CD8-positive, alpha-beta memory T cell (primary cell): ENCODE measurements around the gene TNRC18. TPM values are rescaled to one million over a fixed set of nuclear protein-coding genes. Genes with fewer than 3 reads are reported as not detected.
A peak's percentile ranks its signal among the peaks of the same experiment; 100 is the strongest.

Source experiments
- CTCF ChIA-PET: fragments of 350-600 bp; sonication (Branson Sonifier 250); formaldehyde crosslinking; loops from one replicate; lab custom pipeline; 2021; ENCODE audit warnings: antibody characterized with exemption; lab: Charles Lee
- POLR2A ChIA-PET: fragments of 350-600 bp; sonication (Branson Sonifier 250); formaldehyde crosslinking; loops from one replicate; lab custom pipeline; 2021; ENCODE audit warnings: antibody characterized with exemption; lab: Charles Lee
- DNase-seq, 5 donors: peaks; one replicate each; pipeline versions ENCODE4 v3.0.0 to v3.0.0-alpha.2; 2020 to 2022; ENCODE audit warnings: mixed read lengths in 1 of 5
- H3K27ac ChIP-seq: one replicate; pipeline ENCODE4 v1.7.0; 2013; ENCODE audit warnings: low read depth, mild to moderate bottlenecking, low read length, moderate library complexity
- H3K27me3 ChIP-seq: 2 replicates; pipeline ENCODE4 v1.7.0; 2013; ENCODE audit warnings: low read length, mild to moderate bottlenecking; ENCODE audit not compliant: insufficient read depth, poor library complexity, severe bottlenecking
- H3K36me3 ChIP-seq: 2 replicates; pipeline ENCODE4 v1.7.0; 2013; ENCODE audit warnings: mild to moderate bottlenecking, low read length, moderate library complexity; ENCODE audit not compliant: insufficient read depth
- H3K4me1 ChIP-seq: 2 replicates; pipeline ENCODE4 v1.7.0; 2013; ENCODE audit warnings: mild to moderate bottlenecking, low read length, moderate library complexity; ENCODE audit not compliant: insufficient read depth
- H3K4me3 ChIP-seq: 2 replicates; pipeline ENCODE4 v1.7.0; 2013; ENCODE audit warnings: mild to moderate bottlenecking, low read length
- H3K9me3 ChIP-seq: 2 replicates; pipeline ENCODE4 v1.7.0; 2013; ENCODE audit warnings: mild to moderate bottlenecking, low read length
- H3K27ac Mint-ChIP-seq, 8 donors: one replicate each; pipeline ENCODE4 v1.8.0; 2020 to 2021; ENCODE audit warnings: mixed read lengths in 8 of 8, mild to moderate bottlenecking in 6 of 8, inconsistent platforms in 3 of 8, moderate library complexity in 3 of 8
- H3K27me3 Mint-ChIP-seq, 2 donors: one replicate each; pipeline ENCODE4 v1.8.0; 2020 to 2021; ENCODE audit warnings: mixed read lengths in 2 of 2, mild to moderate bottlenecking in 1 of 2, moderate library complexity in 1 of 2
- H3K36me3 Mint-ChIP-seq, 3 donors: one replicate each; pipeline ENCODE4 v1.8.0; 2020 to 2021; ENCODE audit warnings: mixed read lengths in 3 of 3, inconsistent platforms in 1 of 3, mild to moderate bottlenecking in 1 of 3
- H3K4me1 Mint-ChIP-seq, 3 donors: one replicate each; pipeline ENCODE4 v1.8.0; 2020 to 2021; ENCODE audit warnings: mixed read lengths in 3 of 3, inconsistent platforms in 1 of 3, mild to moderate bottlenecking in 1 of 3
- H3K4me3 Mint-ChIP-seq, 7 donors: one replicate each; pipeline ENCODE4 v1.8.0; 2020 to 2021; ENCODE audit warnings: mixed read lengths in 7 of 7, mild to moderate bottlenecking in 6 of 7, moderate library complexity in 4 of 7, inconsistent platforms in 2 of 7
- H3K9me3 Mint-ChIP-seq, 5 donors: one replicate each; pipeline ENCODE4 v1.8.0; 2020 to 2022; ENCODE audit warnings: mixed read lengths in 5 of 5, mild to moderate bottlenecking in 3 of 5, moderate library complexity in 2 of 5, inconsistent platforms in 1 of 5
- polyA plus RNA-seq: library from polyadenylated mRNA; unstranded; fragments of 300-500 nt; fragmentation: Illumina TruSeq; gene quantifications from one replicate; pipeline ENCODE4 v1.2.3, GENCODE V29; 2021
- total RNA-seq, 2 experiments: library from RNA; stranded (reverse); gene quantifications; one replicate each; pipeline ENCODE4 v1.2.3, GENCODE V29; 2021

Gene TNRC18
- total and polyA plus RNA-seq, 3 experiments from 2014 or later, result 2.1 to 47.4 (median 44.7) TPM

DNA sequence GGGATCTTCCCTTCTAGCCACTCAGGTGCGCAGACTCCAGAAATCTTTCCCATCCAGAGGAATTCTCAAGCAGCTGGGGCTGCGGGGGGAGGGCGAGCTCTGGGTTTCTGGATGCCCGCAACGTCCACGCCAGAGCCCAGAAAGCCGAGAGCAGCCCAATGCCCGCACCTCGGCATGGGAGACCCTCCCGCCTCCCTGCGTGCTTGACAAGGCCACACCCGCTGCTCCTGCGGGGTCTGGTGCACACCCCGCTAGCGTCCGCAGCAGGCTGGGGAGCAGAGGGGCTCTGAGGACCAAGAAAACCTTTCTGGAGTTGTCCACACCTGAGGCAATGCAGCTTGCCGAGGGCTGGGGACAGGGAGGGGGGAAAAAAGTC, 74.6 kb downstream of the TNRC18 start:
- peaks cover 3 to 7% (median 3%) of the 10 kb centered on the region in 5 donors for H3K9me3 Mint-ChIP-seq
- peaks cover 12% of the 10 kb centered on the region for H3K36me3 ChIP-seq
- CTCF ChIA-PET, result no interaction called here
- DNase-seq, result no peak
- peaks cover under 1% of the 10 kb centered on the region for H3K9me3 ChIP-seq
- POLR2A ChIA-PET, result no interaction called here
- H3K4me3 ChIP-seq, result no peak overlapping the region
- no peaks in the 10 kb centered on the region for H3K27me3 ChIP-seq
- no peak overlapping the region for H3K4me3 Mint-ChIP-seq
- H3K4me1 ChIP-seq, result no peaks in the 10 kb centered on the region
- H3K27me3 Mint-ChIP-seq, result no peaks in the 10 kb centered on the region
- peaks cover 11 to 67% (median 11%) of the 10 kb centered on the region in 3 donors for H3K36me3 Mint-ChIP-seq
- no peak overlapping the region for H3K27ac ChIP-seq
- peaks cover 0 to 6% (median 4%) of the 10 kb centered on the region in 3 donors for H3K4me1 Mint-ChIP-seq
- H3K27ac Mint-ChIP-seq, result no peak overlapping the region

DNA sequence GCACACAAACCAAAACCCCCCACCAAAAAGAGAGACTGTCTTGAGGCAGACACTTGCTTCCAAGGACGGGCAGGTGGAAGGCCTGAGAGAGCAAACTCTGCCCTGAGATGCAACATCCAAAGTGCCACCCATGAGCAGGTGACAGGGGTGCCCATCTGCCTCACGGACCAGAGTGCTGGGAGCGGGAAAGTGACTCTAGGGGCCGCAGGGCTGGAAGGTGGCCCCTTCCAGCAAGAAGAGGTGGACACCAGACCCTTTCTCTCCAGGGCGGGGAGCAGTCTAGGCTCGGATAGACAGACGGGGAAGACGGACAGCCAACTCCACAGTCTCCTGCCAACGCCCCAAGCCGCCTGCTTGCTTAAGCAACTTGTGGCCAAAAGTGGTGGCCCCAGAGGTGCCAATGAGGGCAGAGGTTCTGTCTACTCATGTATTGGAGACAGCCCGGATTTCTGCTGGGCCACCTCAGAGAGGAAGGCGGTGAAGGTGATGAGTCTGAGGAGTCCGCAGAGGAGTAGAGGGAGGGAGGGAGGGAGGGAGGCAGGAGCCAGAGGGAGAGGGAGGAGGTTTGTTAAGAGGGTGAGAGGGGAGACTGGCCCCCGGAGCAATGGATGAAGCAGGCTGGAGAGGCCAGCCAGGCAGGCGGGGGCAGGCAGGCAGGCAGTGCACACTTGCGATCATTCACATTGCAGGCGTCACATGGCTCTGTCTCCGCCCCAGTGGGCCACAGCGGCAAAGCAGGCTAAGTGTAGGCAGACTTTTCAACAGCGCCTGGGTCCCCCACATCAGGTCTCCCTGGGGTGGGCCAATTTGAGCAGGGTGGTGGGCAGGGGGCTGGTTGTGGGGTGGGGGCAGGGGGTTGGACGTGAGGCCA, 75.3 kb downstream of the TNRC18 start:
- DNase-seq, result no peak
- peaks cover 16 to 67% (median 16%) of the 10 kb centered on the region in 3 donors for H3K36me3 Mint-ChIP-seq
- no peaks in the 10 kb centered on the region for H3K27me3 ChIP-seq
- POLR2A ChIA-PET, result no interaction called here
- CTCF ChIA-PET, result no interaction called here
- no peak overlapping the region for H3K27ac Mint-ChIP-seq
- H3K27me3 Mint-ChIP-seq, result no peaks in the 10 kb centered on the region
- peaks cover 0 to 4% (median 0%) of the 10 kb centered on the region in 3 donors for H3K4me1 Mint-ChIP-seq
- H3K9me3 Mint-ChIP-seq, result peaks cover 7 to 11% (median 9%) of the 10 kb centered on the region in 5 donors
- no peak overlapping the region for H3K4me3 ChIP-seq
- H3K36me3 ChIP-seq, result peaks cover 18% of the 10 kb centered on the region
- H3K27ac ChIP-seq, result no peak overlapping the region
- peaks cover 7% of the 10 kb centered on the region for H3K9me3 ChIP-seq
- no peak overlapping the region for H3K4me3 Mint-ChIP-seq
- no peaks in the 10 kb centered on the region for H3K4me1 ChIP-seq

DNA sequence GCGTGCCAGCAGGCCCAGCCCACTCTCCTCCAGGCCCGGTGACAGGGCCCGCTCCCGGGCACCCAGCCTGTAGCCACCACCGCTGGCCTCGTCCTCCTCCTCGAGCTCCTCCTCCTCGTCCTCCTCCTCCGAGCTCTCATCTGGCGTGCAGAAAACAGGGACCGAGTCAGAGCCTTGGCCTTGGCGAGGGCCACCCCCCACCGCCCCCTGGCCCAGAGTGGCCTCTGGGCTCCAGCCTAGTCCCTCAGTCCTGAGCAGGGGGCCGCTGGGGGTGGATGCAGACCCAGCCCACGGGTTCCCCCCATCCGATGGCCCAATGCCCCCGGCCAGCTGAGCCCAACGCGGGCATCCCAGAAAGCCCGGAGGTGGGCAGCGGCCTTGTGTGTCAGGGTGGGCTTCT, 78.0 kb downstream of the TNRC18 start:
- Histone ChIP-seq H3K4me3 (no peak overlapping the region), H3K27ac (no peak overlapping the region), H3K4me1 (no peaks in the 10 kb centered on the region), H3K9me3 (peaks cover 8% of the 10 kb centered on the region), H3K36me3 (peaks cover 20% of the 10 kb centered on the region), H3K27me3 (no peaks in the 10 kb centered on the region)
- ChIA-PET CTCF (no interaction called here), POLR2A (no interaction called here)
- no peaks in the 10 kb centered on the region for H3K27me3 Mint-ChIP-seq
- peaks cover 12 to 16% (median 13%) of the 10 kb centered on the region in 5 donors for H3K9me3 Mint-ChIP-seq
- H3K4me1 Mint-ChIP-seq, result no peaks in the 10 kb centered on the region
- no peak for DNase-seq
- no peak overlapping the region for H3K4me3 Mint-ChIP-seq
- H3K27ac Mint-ChIP-seq, result no peak overlapping the region
- peaks cover 26 to 66% (median 31%) of the 10 kb centered on the region in 3 donors for H3K36me3 Mint-ChIP-seq

DNA sequence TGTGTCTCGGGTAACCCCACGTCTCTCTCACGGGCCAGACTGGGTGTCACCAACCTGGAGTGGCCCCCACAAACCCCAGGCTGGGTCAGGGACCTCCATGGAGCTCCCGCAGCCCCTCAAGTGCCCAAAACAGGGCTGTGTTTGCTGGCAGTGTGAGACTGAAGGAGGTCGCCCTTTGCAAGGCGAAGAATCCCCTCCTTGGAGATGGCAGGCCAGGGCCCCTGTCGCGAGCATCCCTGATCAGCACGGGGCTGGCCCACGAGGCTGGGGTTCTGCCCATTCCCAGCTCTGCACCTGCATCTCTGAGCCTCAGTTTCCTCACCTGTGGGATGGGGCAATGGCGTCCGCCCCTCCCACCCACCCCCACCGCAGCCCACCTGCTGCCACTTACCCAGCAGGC, 78.5 kb downstream of the TNRC18 start:
- peaks cover 20% of the 10 kb centered on the region for H3K36me3 ChIP-seq
- Mint-ChIP-seq H3K36me3 (peaks cover 29 to 67% (median 32%) of the 10 kb centered on the region in 3 donors), H3K9me3 (peaks cover 12 to 16% (median 13%) of the 10 kb centered on the region in 5 donors), H3K4me3 (no peak overlapping the region), H3K27ac (no peak overlapping the region), H3K27me3 (no peaks in the 10 kb centered on the region), H3K4me1 (no peaks in the 10 kb centered on the region)
- no peaks in the 10 kb centered on the region for H3K27me3 ChIP-seq
- no peak overlapping the region for H3K27ac ChIP-seq
- DNase-seq, result no peak
- H3K4me1 ChIP-seq, result no peaks in the 10 kb centered on the region
- ChIA-PET CTCF (no interaction called here), POLR2A (no interaction called here)
- H3K4me3 ChIP-seq, result no peak overlapping the region
- H3K9me3 ChIP-seq, result peaks cover 8% of the 10 kb centered on the region

DNA sequence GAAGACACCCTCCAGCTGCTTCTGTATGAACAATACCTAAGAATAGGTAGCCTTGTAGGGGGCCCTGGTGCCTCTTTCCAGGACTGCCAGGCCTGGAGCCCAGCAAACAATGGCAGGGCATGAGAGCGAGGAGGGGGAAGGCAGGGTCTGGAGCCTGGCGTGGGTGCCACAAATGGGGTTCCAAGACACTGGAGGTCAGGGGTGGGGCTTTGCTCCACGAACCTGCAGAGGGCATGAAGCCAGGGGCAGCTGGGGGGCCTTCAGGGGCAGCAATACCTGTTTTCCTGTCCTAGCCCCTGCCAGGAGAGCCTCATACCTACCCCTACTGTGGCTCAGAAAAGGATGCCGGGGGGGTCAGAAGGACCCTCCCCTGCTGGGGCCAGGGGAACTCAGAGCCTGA, 79.3 kb downstream of the TNRC18 start:
- Histone ChIP-seq H3K4me3 (no peak overlapping the region), H3K27ac (no peak overlapping the region), H3K4me1 (no peaks in the 10 kb centered on the region), H3K9me3 (peaks cover 8% of the 10 kb centered on the region), H3K36me3 (peaks cover 20% of the 10 kb centered on the region), H3K27me3 (no peaks in the 10 kb centered on the region)
- peaks cover 33 to 72% (median 38%) of the 10 kb centered on the region in 3 donors for H3K36me3 Mint-ChIP-seq
- no peak for DNase-seq
- peaks cover 12 to 16% (median 13%) of the 10 kb centered on the region in 5 donors for H3K9me3 Mint-ChIP-seq
- no peaks in the 10 kb centered on the region for H3K27me3 Mint-ChIP-seq
- POLR2A ChIA-PET, result no interaction called here
- H3K4me3 Mint-ChIP-seq, result no peak overlapping the region
- peaks cover 0 to 2% (median 0%) of the 10 kb centered on the region in 3 donors for H3K4me1 Mint-ChIP-seq
- CTCF ChIA-PET, result interaction anchor here (0.5 kb wide), 1 partner anchor 1225 kb away, joined by 3 read pairs; no protein-coding TSS in a partner anchor
- no peak overlapping the region for H3K27ac Mint-ChIP-seq

DNA sequence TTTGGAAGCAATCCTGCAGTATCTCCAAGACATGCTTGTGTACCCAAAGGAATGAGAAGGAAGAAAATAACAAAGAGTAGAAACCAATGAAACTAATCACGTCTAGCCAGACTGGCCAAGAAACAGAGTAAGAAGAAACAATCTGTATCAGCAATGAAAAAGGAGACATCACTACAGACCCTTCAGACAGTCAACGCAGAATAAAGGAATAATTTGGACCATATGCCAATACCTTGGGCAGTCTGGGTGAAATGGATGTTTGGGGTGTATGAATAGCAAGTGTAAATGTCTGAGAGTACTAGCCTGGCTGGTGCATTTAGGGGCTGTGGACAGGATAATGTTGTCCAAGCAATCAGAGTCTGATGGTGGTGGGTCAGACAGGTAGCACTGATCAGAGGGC, 79.8 kb downstream of the TNRC18 start:
- POLR2A ChIA-PET, result no interaction called here
- H3K27ac ChIP-seq, result no peak overlapping the region
- peaks cover 33 to 74% (median 40%) of the 10 kb centered on the region in 3 donors for H3K36me3 Mint-ChIP-seq
- CTCF ChIA-PET, result no interaction called here
- H3K4me3 ChIP-seq, result no peak overlapping the region
- no peaks in the 10 kb centered on the region for H3K4me1 ChIP-seq
- H3K27me3 ChIP-seq, result no peaks in the 10 kb centered on the region
- DNase-seq, result no peak
- no peaks in the 10 kb centered on the region for H3K27me3 Mint-ChIP-seq
- peak overlapping the region in 1 of 8 donors; percentile 37 for H3K27ac Mint-ChIP-seq
- no peak overlapping the region for H3K4me3 Mint-ChIP-seq
- H3K9me3 Mint-ChIP-seq, result peaks cover 12 to 16% (median 13%) of the 10 kb centered on the region in 5 donors
- H3K9me3 ChIP-seq, result peaks cover 8% of the 10 kb centered on the region
- H3K36me3 ChIP-seq, result peaks cover 20% of the 10 kb centered on the region
- peaks cover 0 to 2% (median 0%) of the 10 kb centered on the region in 3 donors for H3K4me1 Mint-ChIP-seq

DNA sequence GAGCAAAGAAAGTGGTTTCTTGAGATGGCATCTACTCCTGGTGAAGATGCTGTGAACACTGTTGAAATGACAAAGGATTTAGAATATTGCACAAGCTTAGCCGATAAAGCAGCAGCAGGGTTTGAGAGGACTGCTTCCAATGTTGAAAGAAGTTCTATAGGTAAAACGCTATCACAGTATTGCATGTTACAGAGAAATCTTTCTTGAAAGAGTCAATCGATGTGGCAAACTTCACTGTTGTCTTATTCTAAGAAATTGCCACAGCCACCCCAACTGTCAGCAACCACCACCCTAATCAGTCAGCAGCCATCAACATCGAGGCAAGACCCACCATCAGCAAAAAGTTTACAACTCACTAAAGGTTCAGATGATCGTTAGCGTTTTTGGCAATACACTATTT, 81.0 kb downstream of the TNRC18 start:
- Histone ChIP-seq H3K9me3 (peaks cover 8% of the 10 kb centered on the region), H3K27me3 (no peaks in the 10 kb centered on the region), H3K4me3 (no peak overlapping the region), H3K4me1 (no peaks in the 10 kb centered on the region), H3K36me3 (peaks cover 20% of the 10 kb centered on the region), H3K27ac (no peak overlapping the region)
- Mint-ChIP-seq H3K27ac (peak overlapping the region in 1 of 8 donors; percentile 81), H3K9me3 (peaks cover 12 to 16% (median 16%) of the 10 kb centered on the region in 5 donors), H3K4me3 (peak overlapping the region in 1 of 7 donors; percentile 32), H3K36me3 (peaks cover 36 to 76% (median 49%) of the 10 kb centered on the region in 3 donors), H3K4me1 (peaks cover 0 to 2% (median 0%) of the 10 kb centered on the region in 3 donors), H3K27me3 (no peaks in the 10 kb centered on the region)
- ChIA-PET POLR2A (no interaction called here), CTCF (no interaction called here)
- DNase-seq, result no peak

DNA sequence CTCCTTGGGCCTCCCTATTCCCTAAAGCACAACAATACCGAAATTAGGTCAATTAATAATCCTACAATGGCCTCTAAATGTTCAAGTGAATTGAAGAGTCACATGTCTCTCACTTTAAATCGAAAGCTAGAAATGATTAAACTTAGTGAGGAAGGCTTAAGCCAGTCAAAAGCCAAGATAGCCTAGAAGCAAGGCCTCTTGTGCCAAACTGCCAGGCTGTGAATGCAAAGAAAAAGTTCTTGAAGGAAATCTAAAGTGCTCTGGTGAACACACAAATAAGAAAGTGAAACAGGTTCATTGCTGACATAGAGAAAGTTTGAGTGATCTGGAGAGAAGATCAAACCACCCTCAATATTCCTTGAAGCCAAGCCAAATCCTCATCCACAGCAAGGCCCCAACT, 83.7 kb downstream of the TNRC18 start:
- CTCF ChIA-PET, result no interaction called here
- H3K36me3 ChIP-seq, result peaks cover 23% of the 10 kb centered on the region

More for the DNA sequence above, 83.7 kb downstream of the TNRC18 start:
- Mint-ChIP-seq H3K27me3 (no peaks in the 10 kb centered on the region), H3K4me1 (peaks cover 0 to 4% (median 2%) of the 10 kb centered on the region in 3 donors), H3K9me3 (peaks cover 18 to 35% (median 28%) of the 10 kb centered on the region in 5 donors), H3K4me3 (no peak overlapping the region), H3K27ac (peak overlapping the region in 2 of 8 donors; percentile 11 to 33), H3K36me3 (peaks cover 50 to 87% (median 66%) of the 10 kb centered on the region in 3 donors)
- Histone ChIP-seq H3K4me3 (no peak overlapping the region), H3K4me1 (no peaks in the 10 kb centered on the region), H3K9me3 (peaks cover 8% of the 10 kb centered on the region), H3K27me3 (no peaks in the 10 kb centered on the region), H3K27ac (no peak overlapping the region)
- POLR2A ChIA-PET, result no interaction called here
- no peak for DNase-seq
